ENCODE data around the gene ADGRG4. TPM values are rescaled to one million over a fixed set of nuclear protein-coding genes. Genes with fewer than 3 reads are reported as not detected.
"Not testable (repeated sequence)": the region's sequence is repeated elsewhere in the genome, so short reads cannot be mapped to it uniquely, and the experiment has no call there.

The ADGRG4 gene
- not detected in 2 replicates for polyA plus RNA-seq (2014; cell fraction: cytosol; rRNA removed)
- not detected in 2 replicates for polyA plus RNA-seq (2014; cell fraction: nucleus; rRNA removed)

GRCh38 chrX:136300721-136301120 lies at the start of gene ADGRG4:
Gene ADGRG4, plus strand, starts transcription at chrX:136300963. Its CDS starts 7,815 bp downstream, at chrX:136308778.
- not testable (repeated sequence) for DNase-seq (ENCODE audit: low spot score)

- DNase-seq (ENCODE audit: low spot score) = peak; percentile 42
Observed at GRCh38 chrX:136251041-136251991, 49.4 kb upstream of the ADGRG4 start, which contains the start of gene MAP7D3. Gene MAP7D3, minus strand, starts transcription at chrX:136251400. Its CDS starts 42 bp downstream, at chrX:136251358.

GRCh38 chrX:136255541-136255940 lies 45.2 kb upstream of the ADGRG4 start:
- no peak for DNase-seq (ENCODE audit: low spot score)

- DNase-seq (ENCODE audit: low spot score) = no peak
Observed at GRCh38 chrX:136256026-136256425, 44.7 kb upstream of the ADGRG4 start.

- DNase-seq (ENCODE audit: low spot score) = no peak
Observed at GRCh38 chrX:136258951-136259350, 41.8 kb upstream of the ADGRG4 start.

- no peak for DNase-seq (ENCODE audit: low spot score)
Observed at GRCh38 chrX:136259543-136259942, 41.2 kb upstream of the ADGRG4 start.

- no peak for DNase-seq (ENCODE audit: low spot score)
Observed at GRCh38 chrX:136260776-136261175, 40.0 kb upstream of the ADGRG4 start.

GRCh38 chrX:136261321-136261720 lies 39.4 kb upstream of the ADGRG4 start:
- no peak for DNase-seq (ENCODE audit: low spot score)

- no peak for DNase-seq (ENCODE audit: low spot score)
Observed at GRCh38 chrX:136262243-136262642, 38.5 kb upstream of the ADGRG4 start.

- no peak for DNase-seq (ENCODE audit: low spot score)
Observed at GRCh38 chrX:136262812-136263315, 37.9 kb upstream of the ADGRG4 start.

GRCh38 chrX:136266828-136267227 lies 33.9 kb upstream of the ADGRG4 start:
- no peak for DNase-seq (ENCODE audit: low spot score)

GRCh38 chrX:136268051-136269048 lies 32.4 kb upstream of the ADGRG4 start:
- DNase-seq (ENCODE audit: low spot score) = peak; percentile 24

GRCh38 chrX:136269921-136270320 lies 30.8 kb upstream of the ADGRG4 start:
- DNase-seq (ENCODE audit: low spot score) = no peak

GRCh38 chrX:136271300-136271699 lies 29.5 kb upstream of the ADGRG4 start:
- no peak for DNase-seq (ENCODE audit: low spot score)

GRCh38 chrX:136272325-136272724 lies 28.4 kb upstream of the ADGRG4 start:
- DNase-seq (ENCODE audit: low spot score) = no peak

- DNase-seq (ENCODE audit: low spot score) = no peak
Observed at GRCh38 chrX:136273986-136274385, 26.8 kb upstream of the ADGRG4 start.

- DNase-seq (ENCODE audit: low spot score) = no peak
Observed at GRCh38 chrX:136275553-136275952, 25.2 kb upstream of the ADGRG4 start.

- not testable (repeated sequence) for DNase-seq (ENCODE audit: low spot score)
Observed at GRCh38 chrX:136286375-136286774, 14.4 kb upstream of the ADGRG4 start.

GRCh38 chrX:136291824-136292223 lies 8.9 kb upstream of the ADGRG4 start:
- DNase-seq (ENCODE audit: low spot score) = no peak

- no peak for DNase-seq (ENCODE audit: low spot score)
Observed at GRCh38 chrX:136292656-136293055, 8.1 kb upstream of the ADGRG4 start.

GRCh38 chrX:136295380-136295779 lies 5.4 kb upstream of the ADGRG4 start:
- no peak for DNase-seq (ENCODE audit: low spot score)

Measured in SK-N-DZ (cell line).